CD4-positive, alpha-beta T cell (primary cell): Measurements from ENCODE around the gene ZBTB7A. TPM values are rescaled to one million over a fixed set of nuclear protein-coding genes. Genes with fewer than 3 reads are reported as not detected.
A peak's percentile ranks its signal among the peaks of the same experiment; 100 is the strongest.
"Not testable (repeated sequence)": the region's sequence is repeated elsewhere in the genome, so short reads cannot be mapped to it uniquely, and the experiment has no call there.

ENCODE experiments used
- ATAC-seq: fragments of 200-7000 bp; cut with Tn5 transposase; one replicate; pipeline ENCODE4 v1.10.0; 2022; ENCODE audit warnings: mild to moderate bottlenecking; ENCODE audit not compliant: poor library complexity
- CTCF ChIA-PET: fragments of 350-600 bp; sonication (Branson Sonifier 250); formaldehyde crosslinking; loops from one replicate; lab custom pipeline; 2021; ENCODE audit warnings: antibody characterized with exemption, inconsistent platforms; lab: Charles Lee
- POLR2A ChIA-PET: fragments of 350-600 bp; sonication (Branson Sonifier 250); formaldehyde crosslinking; loops from one replicate; lab custom pipeline; 2021; ENCODE audit warnings: antibody characterized with exemption, inconsistent platforms; lab: Charles Lee
- DNase-seq, 14 experiments: peaks; one replicate each; pipeline ENCODE4 v3.0.0-alpha.2; 2013 to 2020; ENCODE audit warnings: mixed read lengths in 2 of 14
- H3K27ac ChIP-seq, 2 donors: one replicate each; pipeline versions ENCODE4 v1.5.1 to v1.7.0; 2013; ENCODE audit warnings: low read length in 2 of 2, low read depth in 1 of 2, mild to moderate bottlenecking in 1 of 2
- H3K27me3 ChIP-seq, 2 experiments: 1 replicate in 1 of 2; 2 replicates in 1 of 2; pipeline versions ENCODE4 v1.6.1 to v1.7.0; 2013; ENCODE audit warnings: low read length in 2 of 2, control low read depth in 1 of 2, mild to moderate bottlenecking in 1 of 2, moderate library complexity in 1 of 2; ENCODE audit not compliant: insufficient read depth in 2 of 2, control insufficient read depth in 1 of 2
- H3K36me3 ChIP-seq: one replicate; pipeline ENCODE4 v1.6.1; 2013; ENCODE audit warnings: low read length, control low read depth; ENCODE audit not compliant: insufficient read depth
- H3K4me1 ChIP-seq: one replicate; pipeline ENCODE4 v1.6.1; 2013; ENCODE audit warnings: low read length, control low read depth; ENCODE audit not compliant: insufficient read depth
- H3K4me3 ChIP-seq: one replicate; pipeline ENCODE4 v1.5.1; 2013; ENCODE audit warnings: mild to moderate bottlenecking, low read length, moderate library complexity
- H3K9me3 ChIP-seq, 2 experiments: 1 replicate in 1 of 2; 2 replicates in 1 of 2; pipeline versions ENCODE4 v1.6.1 to v1.7.0; 2013; ENCODE audit warnings: low read length in 2 of 2, mild to moderate bottlenecking in 2 of 2, control low read depth in 1 of 2, moderate library complexity in 1 of 2; ENCODE audit not compliant: control insufficient read depth in 1 of 2, insufficient read depth in 1 of 2
- H3K27ac Mint-ChIP-seq: one replicate; pipeline ENCODE4 v1.8.0; 2020; ENCODE audit warnings: mixed read lengths
- H3K27me3 Mint-ChIP-seq: one replicate; pipeline ENCODE4 v1.8.0; 2021; ENCODE audit warnings: mixed read lengths
- H3K36me3 Mint-ChIP-seq: one replicate; pipeline ENCODE4 v1.8.0; 2021; ENCODE audit warnings: low read depth, mixed read lengths
- H3K4me1 Mint-ChIP-seq: one replicate; pipeline ENCODE4 v1.8.0; 2021; ENCODE audit warnings: low read depth, mixed read lengths
- H3K4me3 Mint-ChIP-seq: one replicate; pipeline ENCODE4 v1.8.0; 2020; ENCODE audit warnings: mild to moderate bottlenecking, mixed read lengths
- H3K9me3 Mint-ChIP-seq: one replicate; pipeline ENCODE4 v1.8.0; 2020; ENCODE audit warnings: mixed read lengths
- intact Hi-C, 2 experiments: fragments of 100-400 bp; cut with DNase I in 1 of 2; cut with micrococcal nuclease in 1 of 2; formaldehyde crosslinking; loops; one replicate each; pipeline versions ENCODE4 v1.15.1 to v1.9.0; 2023 to 2025; cut with DNase I, micrococcal nuclease
- total RNA-seq, 174 experiments: library from RNA in 2 of 174; stranded (reverse) in 2 of 174; gene quantifications; one replicate each; pipeline ENCODE4 v1.2.3 and lab custom pipeline; 2021 to 2026
- TF ChIP-seq, protein P1 (sequence below): fragments of 200-600 bp; IDR thresholded peaks from one replicate; pipeline ENCODE4 v1.8.0; 2022; ENCODE audit warnings: antibody characterized with exemption, mild to moderate bottlenecking

The ZBTB7A gene
- total RNA-seq, 2 experiments from 2014 or later = 44.2 to 47.2 TPM

DNA sequence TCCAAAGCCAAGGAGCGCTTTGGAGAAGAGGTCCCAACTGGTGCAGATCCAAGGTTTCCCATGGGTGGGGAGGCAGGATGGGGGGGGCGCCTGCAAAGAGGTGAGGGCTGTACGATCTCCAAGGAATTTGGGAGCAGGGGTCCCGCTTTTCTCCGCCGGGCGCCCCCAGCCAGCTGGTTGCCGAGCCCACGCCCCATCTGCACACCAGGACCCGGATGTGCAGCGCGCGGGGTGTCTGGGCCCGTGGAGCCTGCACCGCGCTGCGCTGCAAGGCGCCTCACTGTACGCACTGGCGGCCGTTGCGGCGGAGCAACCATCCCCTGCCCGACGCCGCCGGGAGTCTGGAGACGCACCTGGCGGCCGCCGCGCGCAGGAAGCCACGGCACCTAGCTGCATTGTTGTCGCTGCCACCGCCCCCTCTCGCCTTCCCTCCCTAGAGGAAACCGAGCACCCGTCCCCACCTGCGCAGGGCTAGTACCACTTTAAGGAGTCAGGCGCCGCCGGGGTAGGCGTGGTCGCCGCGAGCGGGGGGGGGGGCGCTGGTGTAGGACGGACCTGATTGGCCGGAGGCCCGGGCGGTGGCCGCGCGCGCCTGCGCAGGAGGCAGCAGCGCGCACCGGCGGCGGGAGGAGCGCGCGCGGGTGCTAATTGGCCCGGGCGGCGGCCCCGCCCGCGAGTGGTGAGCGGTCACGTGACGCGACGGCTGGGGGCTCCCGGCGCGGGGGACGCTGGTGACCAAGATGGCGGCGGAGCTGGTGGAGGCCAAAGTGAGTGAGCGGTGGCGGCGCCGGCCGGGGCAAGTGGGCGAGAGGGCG, 59.5 kb downstream of the ZBTB7A start, which contains the start of gene PIAS4:
Gene PIAS4 (plus strand): TSS at position 716 of the 815 bp plus-strand sequence. CDS start 25 bp downstream, at position 741.
- Histone ChIP-seq H3K4me3 (peak within 1 kb of the TSS; percentile 85), H3K27me3 (no peaks in the 10 kb centered on the region), H3K27ac (peak within 1 kb of the TSS in 1 of 2 donors; percentile 60), H3K36me3 (peaks cover 17% of the 10 kb centered on the region), H3K4me1 (peaks cover 48% of the 10 kb centered on the region), H3K9me3 (no peaks in the 10 kb centered on the region)
- peaks cover 15% of the 10 kb centered on the region for H3K4me1 Mint-ChIP-seq
- ATAC-seq = peak; percentile 87
- ChIA-PET CTCF (interaction anchor here (0.8 to 3.0 kb wide), 6 partner anchors 17 to 393 kb away, joined by 3 to 32 read pairs (median 8); partner anchors contain the start of genes EEF2 and SH3GL1), POLR2A (interaction anchor here (0.6 to 3.1 kb wide), 16 partner anchors 11 to 1896 kb away, joined by 3 to 39 read pairs (median 4); partner anchors contain the start of genes EEF2, MPND, MRPL54 and NDUFA11)
- H3K36me3 Mint-ChIP-seq = peaks cover 2% of the 10 kb centered on the region
- peak within 1 kb of the TSS; percentile 89 for H3K4me3 Mint-ChIP-seq
- H3K27me3 Mint-ChIP-seq = no peaks in the 10 kb centered on the region
- intact Hi-C loops = loop anchor here (1.0 to 5.0 kb wide), 8 partner anchors 17 to 395 kb away; partner anchors contain the start of genes ZBTB7A (in 2 of the 2), ANKRD24 (in 1 of the 2), CHAF1A (in 1 of the 2) and MAP2K2 (in 1 of the 2)
- peak; percentile 93 to 99 (median 96) for DNase-seq
- TF ChIP-seq, protein P1, sequence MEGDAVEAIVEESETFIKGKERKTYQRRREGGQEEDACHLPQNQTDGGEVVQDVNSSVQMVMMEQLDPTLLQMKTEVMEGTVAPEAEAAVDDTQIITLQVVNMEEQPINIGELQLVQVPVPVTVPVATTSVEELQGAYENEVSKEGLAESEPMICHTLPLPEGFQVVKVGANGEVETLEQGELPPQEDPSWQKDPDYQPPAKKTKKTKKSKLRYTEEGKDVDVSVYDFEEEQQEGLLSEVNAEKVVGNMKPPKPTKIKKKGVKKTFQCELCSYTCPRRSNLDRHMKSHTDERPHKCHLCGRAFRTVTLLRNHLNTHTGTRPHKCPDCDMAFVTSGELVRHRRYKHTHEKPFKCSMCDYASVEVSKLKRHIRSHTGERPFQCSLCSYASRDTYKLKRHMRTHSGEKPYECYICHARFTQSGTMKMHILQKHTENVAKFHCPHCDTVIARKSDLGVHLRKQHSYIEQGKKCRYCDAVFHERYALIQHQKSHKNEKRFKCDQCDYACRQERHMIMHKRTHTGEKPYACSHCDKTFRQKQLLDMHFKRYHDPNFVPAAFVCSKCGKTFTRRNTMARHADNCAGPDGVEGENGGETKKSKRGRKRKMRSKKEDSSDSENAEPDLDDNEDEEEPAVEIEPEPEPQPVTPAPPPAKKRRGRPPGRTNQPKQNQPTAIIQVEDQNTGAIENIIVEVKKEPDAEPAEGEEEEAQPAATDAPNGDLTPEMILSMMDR = peak; percentile 24
- peak within 1 kb of the TSS; percentile 80 for H3K27ac Mint-ChIP-seq
- no peaks in the 10 kb centered on the region for H3K9me3 Mint-ChIP-seq

DNA sequence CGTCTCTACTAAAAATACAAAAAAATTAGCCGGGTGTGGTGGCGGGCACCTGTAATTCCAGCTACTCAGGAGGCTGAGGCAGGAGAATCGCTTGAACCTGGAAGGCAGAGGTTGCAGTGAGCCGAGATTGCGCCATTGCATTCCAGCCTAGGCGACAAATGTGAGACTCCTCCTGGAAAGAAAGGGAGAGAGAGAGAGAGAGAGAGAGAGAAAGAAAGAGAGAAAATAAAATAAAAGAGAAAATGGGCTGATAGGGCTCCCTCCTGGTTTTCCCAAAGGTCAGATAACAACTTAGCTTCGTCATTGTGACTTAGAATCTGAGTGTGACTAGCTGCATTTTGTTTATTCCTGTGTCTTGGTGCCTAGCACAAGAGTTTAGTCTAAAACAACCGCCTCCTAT, 61.3 kb downstream of the ZBTB7A start:
- peaks cover 33% of the 10 kb centered on the region for H3K4me1 ChIP-seq
- not testable (repeated sequence) for H3K27ac ChIP-seq, DNase-seq, H3K27me3 ChIP-seq, H3K36me3 Mint-ChIP-seq, H3K4me3 ChIP-seq, H3K27me3 Mint-ChIP-seq, H3K27ac Mint-ChIP-seq, H3K9me3 ChIP-seq, ATAC-seq, H3K9me3 Mint-ChIP-seq, H3K36me3 ChIP-seq
- peak overlapping the region; percentile 25 for H3K4me3 Mint-ChIP-seq
- H3K4me1 Mint-ChIP-seq = peaks cover 14% of the 10 kb centered on the region
- CTCF ChIA-PET = interaction anchor here (1.1 to 2.8 kb wide), 2 partner anchors 18 to 134 kb away, joined by 5 to 32 read pairs; no protein-coding TSS in a partner anchor
- POLR2A ChIA-PET = interaction anchor here (2.7 kb wide), 1 partner anchor 14 kb away, joined by 34 read pairs; no protein-coding TSS in a partner anchor
- intact Hi-C loops = loop anchor here (5.0 kb wide), 4 partner anchors 62 to 397 kb away; partner anchors contain the start of genes ANKRD24 (in 1 of the 2), CHAF1A (in 1 of the 2), MAP2K2 (in 1 of the 2) and SH3GL1 (in 1 of the 2)

- ATAC-seq, H3K36me3 Mint-ChIP-seq, H3K27ac Mint-ChIP-seq, H3K4me1 ChIP-seq, H3K27me3 Mint-ChIP-seq, H3K4me1 Mint-ChIP-seq, H3K9me3 Mint-ChIP-seq, H3K9me3 ChIP-seq, POLR2A ChIA-PET, DNase-seq, H3K27me3 ChIP-seq, H3K36me3 ChIP-seq, H3K4me3 ChIP-seq, H3K4me3 Mint-ChIP-seq, H3K27ac ChIP-seq: not testable (repeated sequence)
- CTCF ChIA-PET = interaction anchor here (1.0 kb wide), 1 partner anchor 140 kb away, joined by 4 read pairs; no protein-coding TSS in a partner anchor
- intact Hi-C loops = loop anchor here in 1 of 2 experiments (5.0 kb wide), 2 partner anchors 137 to 202 kb away; no protein-coding TSS in a partner anchor
These were observed 65.9 kb downstream of the ZBTB7A start for GRCh38 chr19:4000798-4001197.

DNA sequence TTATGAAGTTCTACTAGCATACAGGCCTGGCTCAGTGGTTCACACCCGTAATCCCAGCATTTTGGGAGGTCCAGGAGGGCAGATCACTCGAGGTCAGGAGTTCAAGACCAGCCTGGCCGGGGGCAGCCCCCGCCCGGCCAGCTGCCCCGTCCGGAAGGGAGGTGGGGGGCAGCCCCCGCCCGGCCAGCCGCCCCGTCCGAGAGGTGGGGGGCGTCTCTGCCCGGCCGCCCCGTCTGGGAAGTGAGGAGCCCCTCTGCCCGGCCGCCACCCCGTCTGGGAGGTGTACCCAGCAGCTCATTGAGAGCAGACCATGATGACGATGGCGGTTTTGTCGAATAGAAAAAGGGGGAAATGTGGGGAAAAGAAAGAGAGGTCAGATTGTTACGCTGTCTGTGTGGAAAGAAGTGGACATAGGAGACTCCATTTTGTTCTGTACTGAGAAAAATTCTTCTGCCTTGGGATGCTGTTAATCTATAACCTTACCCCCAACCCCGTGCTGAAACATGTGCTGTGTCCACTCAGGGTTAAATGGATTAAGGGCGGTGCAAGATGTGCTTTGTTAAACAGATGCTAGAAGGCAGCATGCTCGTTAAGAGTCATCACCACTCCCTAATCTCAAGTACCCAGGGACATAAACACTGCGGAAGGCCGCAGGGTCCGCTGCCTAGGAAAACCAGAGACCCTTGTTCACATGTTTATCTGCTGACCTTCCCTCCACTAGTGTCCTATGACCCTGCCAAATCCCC, 67.9 kb downstream of the ZBTB7A start:
- H3K27me3 ChIP-seq, H3K36me3 ChIP-seq, POLR2A ChIA-PET, H3K4me3 ChIP-seq, H3K27me3 Mint-ChIP-seq, H3K27ac Mint-ChIP-seq, H3K27ac ChIP-seq, H3K4me1 ChIP-seq, H3K9me3 Mint-ChIP-seq, DNase-seq, intact Hi-C loops, H3K36me3 Mint-ChIP-seq, H3K4me3 Mint-ChIP-seq, H3K9me3 ChIP-seq, H3K4me1 Mint-ChIP-seq, ATAC-seq: not testable (repeated sequence)
- CTCF ChIA-PET = interaction anchor here (0.6 kb wide), 1 partner anchor 11 kb away, joined by 4 read pairs; no protein-coding TSS in a partner anchor
